A549 treated with CORT108297 at 1 μM for 4 hours (cell line): ENCODE measurements around the gene FGR. TPM values are rescaled to one million over a fixed set of nuclear protein-coding genes. Genes with fewer than 3 reads are reported as not detected.

Experiments used
- total RNA-seq: library from RNA; stranded (reverse); fragments of 200-300 nt; extraction: Qiagen RNA extraction; gene quantifications from 5 replicates; pipeline ENCODE4 v1.2.3, GENCODE V29; 2022

Gene FGR
- total RNA-seq, result 0.05 to 0.06 TPM in 2 of 5 replicates, not detected in the others

GRCh38 chr1:27634985-27635367 lies at the start of gene FGR:
Gene FGR, minus strand, starts transcription at chr1:27635185. Its CDS starts 11,269 bp downstream, at chr1:27623916.

GRCh38 chr1:27671964-27672749 lies 37.2 kb upstream of the FGR start, which contains the start of gene IFI6:
Gene IFI6, minus strand, starts transcription at chr1:27672192. Its CDS starts 2,878 bp downstream, at chr1:27669314.

DNA sequence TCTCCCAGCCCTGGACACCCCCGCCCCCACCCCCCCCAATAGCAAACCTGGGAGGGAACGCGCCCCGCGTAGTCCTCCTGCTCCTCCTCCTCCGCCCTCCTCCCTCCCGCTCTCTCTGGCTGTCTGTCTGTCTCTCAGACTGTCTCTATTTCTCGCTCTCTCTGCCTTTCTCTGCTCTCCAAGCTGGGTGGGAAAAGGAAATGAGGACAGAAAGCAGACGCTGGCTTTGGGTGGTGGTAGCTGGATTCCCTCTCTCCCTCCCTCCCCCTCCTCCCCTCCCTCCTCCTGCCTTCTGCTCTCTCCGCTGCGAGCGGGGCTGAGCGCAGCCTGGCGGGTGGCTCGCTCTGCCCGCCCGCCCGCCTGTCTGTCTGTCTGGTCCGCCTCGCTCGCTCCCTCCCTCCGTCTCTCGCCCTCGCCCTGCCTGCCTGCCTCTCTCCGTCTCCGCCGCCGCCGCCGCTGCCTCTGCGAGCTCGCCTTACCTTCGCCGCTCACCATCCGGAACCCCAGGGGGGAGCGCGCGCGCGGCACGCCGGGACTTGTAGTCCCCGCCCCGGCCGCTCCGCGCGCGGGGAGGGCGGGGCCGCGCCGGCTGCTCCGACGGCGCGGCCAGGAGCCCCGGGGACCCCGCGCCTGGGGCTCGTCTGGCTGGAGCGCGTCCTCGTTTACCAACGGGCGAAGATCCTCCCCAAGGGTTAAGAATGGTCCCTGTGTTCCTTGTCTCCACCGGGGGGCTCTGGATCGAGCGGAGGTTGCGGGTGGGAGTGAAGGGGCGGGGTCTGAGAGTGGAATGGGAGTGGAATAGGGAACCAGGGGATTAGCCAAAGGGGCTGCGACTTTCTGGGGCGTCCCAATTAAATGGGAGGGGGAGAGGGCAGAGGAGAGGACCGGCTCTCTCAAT lies 31.1 kb downstream of the FGR start, which contains the start of gene AHDC1:
Gene AHDC1 (minus strand): TSS at position 464 of the 898 bp plus-strand sequence. CDS start 52,029 bp downstream, outside the sequence.

Other genes starting within 250 kb of the FGR start
- gene GPR3, start 242.6 kb downstream of the FGR start, total RNA-seq, result 1.4 to 2.3 TPM (median 2.1 TPM) in 5 replicates
- gene WASF2, start 145.0 kb downstream of the FGR start, total RNA-seq, result 43.3 to 55.3 TPM (median 50.0 TPM) in 5 replicates
- gene AHDC1, start 31.0 kb downstream of the FGR start, total RNA-seq, result 13.7 to 21.3 TPM (median 18.2 TPM) in 5 replicates
- 9.5 to 15.9 TPM (median 13.2 TPM) in 5 replicates for gene IFI6, start 37.0 kb upstream of the FGR start, total RNA-seq
- 5.0 to 6.2 TPM (median 5.3 TPM) in 5 replicates for gene FAM76A, start 90.8 kb upstream of the FGR start, total RNA-seq
- 8.1 to 9.8 TPM (median 9.5 TPM) in 5 replicates for gene STX12, start 138.0 kb upstream of the FGR start, total RNA-seq
- 33.8 to 42.2 TPM (median 39.2 TPM) in 5 replicates for gene PPP1R8, start 195.6 kb upstream of the FGR start, total RNA-seq
- 0.67 to 1.2 TPM (median 0.76 TPM) in 5 replicates for gene THEMIS2, start 237.4 kb upstream of the FGR start, total RNA-seq